Aorta (tissue), 5 donors: ENCODE data around the gene SOCS1. TPM values are rescaled to one million over a fixed set of nuclear protein-coding genes. Genes with fewer than 3 reads are reported as not detected.
"Not testable (repeated sequence)": the region's sequence is repeated elsewhere in the genome, so short reads cannot be mapped to it uniquely, and the experiment has no call there.

Experiments
- ATAC-seq: fragments of 200-7000 bp; cut with Tn5 transposase; one replicate; pipeline ENCODE4 v1.9.1; 2022; ENCODE audit warnings: moderate library complexity; ENCODE audit not compliant: low FRiP score
- DNase-seq, 2 donors: peaks; one replicate each; pipeline ENCODE4 v3.0.0-alpha.2; 2020
- H3K27ac ChIP-seq, 2 donors: one replicate each; pipeline ENCODE4 v1.5.1; 2013; ENCODE audit warnings: low read length in 2 of 2, mild to moderate bottlenecking in 2 of 2, moderate library complexity in 2 of 2, control low read depth in 1 of 2, inconsistent platforms in 1 of 2, low read depth in 1 of 2
- H3K27me3 ChIP-seq, 2 donors: one replicate each; pipeline ENCODE4 v1.6.1; 2013; ENCODE audit warnings: control low read depth in 1 of 2, low read length in 1 of 2, mild to moderate bottlenecking in 1 of 2, moderate library complexity in 1 of 2; ENCODE audit not compliant: insufficient read depth in 2 of 2, control insufficient read depth in 1 of 2
- H3K36me3 ChIP-seq, 2 donors: one replicate each; pipeline ENCODE4 v1.6.1; 2013; ENCODE audit warnings: control low read depth in 1 of 2, low read length in 1 of 2, mild to moderate bottlenecking in 1 of 2; ENCODE audit not compliant: insufficient read depth in 2 of 2, control insufficient read depth in 1 of 2
- H3K4me1 ChIP-seq, 2 donors: one replicate each; pipeline ENCODE4 v1.6.1; 2013; ENCODE audit warnings: low read length in 2 of 2, control low read depth in 1 of 2, mild to moderate bottlenecking in 1 of 2, moderate library complexity in 1 of 2; ENCODE audit not compliant: insufficient read depth in 2 of 2, control insufficient read depth in 1 of 2
- H3K4me3 ChIP-seq, 2 donors: one replicate each; pipeline ENCODE4 v1.5.1; 2013; ENCODE audit warnings: low read length in 2 of 2, control low read depth in 1 of 2, mild to moderate bottlenecking in 1 of 2
- H3K9me3 ChIP-seq: one replicate; pipeline ENCODE4 v1.6.1; 2013; ENCODE audit warnings: mild to moderate bottlenecking, low read length; ENCODE audit not compliant: control insufficient read depth
- WGBS, 2 donors: extraction: QIAGEN DNeasy Blood & Tissue Kit; methylation state at CpG; one replicate each; pipeline ENCODE4 v1.1.7; 2013; 5-methylcytosine and 5-hydroxymethylcytosine counted together
- intact Hi-C, 2 donors: fragments of 100-400 bp; cut with DNase I; formaldehyde crosslinking; loops; one replicate each; pipeline versions ENCODE4 v1.14.2 to v1.15.0; 2022
- polyA plus RNA-seq, 2 donors: library from polyadenylated mRNA; stranded (reverse); fragments of 200-250 nt; gene quantifications; one replicate each; pipeline ENCODE4 v1.2.3, GENCODE V29; 2013
- total RNA-seq, 2 donors: library from RNA; stranded (reverse); fragmentation: NEBNext Ultra II Directional; extraction: Animal tissue kit (Norgen Biotek cat#: 25700); gene quantifications; one replicate each; pipeline ENCODE4 v1.2.1, GENCODE V29; 2021
- donor health status: healthy with polysubstance abuse.
- donor health status: Bipolar disorder and iron deficiency.
- donor health status: DM: no; HTN: no; CAD: no.
- donor health status: DM: no; HTN: no; CAD: no.
- donor health status: DM: yes; HTN: yes; CAD: no.

SOCS1 gene
- total and polyA plus RNA-seq, 4 donors = 1.5 to 6.4 (median 3.5) TPM

DNA sequence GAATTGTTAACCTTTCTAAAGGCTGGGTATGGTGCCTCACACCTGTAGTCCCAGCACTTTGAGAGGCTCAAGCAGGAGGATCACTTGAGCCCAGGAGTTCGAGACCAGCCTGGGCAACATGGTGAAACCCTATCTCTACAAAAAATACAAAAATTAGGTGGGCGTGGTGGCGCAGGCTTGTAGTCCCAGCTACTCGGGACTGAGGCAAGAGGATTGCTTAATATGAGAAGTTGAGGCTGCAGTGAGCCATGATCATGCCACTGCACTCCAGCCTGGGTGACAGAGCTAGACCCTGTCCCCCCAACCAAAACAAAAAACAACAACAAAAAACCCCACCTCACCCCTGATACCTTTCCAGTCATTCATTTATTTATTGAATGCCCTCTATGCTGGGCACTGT lies 33.7 kb upstream of the SOCS1 start:
- H3K36me3 ChIP-seq, H3K27ac ChIP-seq, ATAC-seq, intact Hi-C loops, DNase-seq, H3K4me3 ChIP-seq, H3K4me1 ChIP-seq, H3K9me3 ChIP-seq, H3K27me3 ChIP-seq: not testable (repeated sequence)
- WGBS, 2 donors = 91 to 93% methylated on average over 4 of the region's 4 CpGs

DNA sequence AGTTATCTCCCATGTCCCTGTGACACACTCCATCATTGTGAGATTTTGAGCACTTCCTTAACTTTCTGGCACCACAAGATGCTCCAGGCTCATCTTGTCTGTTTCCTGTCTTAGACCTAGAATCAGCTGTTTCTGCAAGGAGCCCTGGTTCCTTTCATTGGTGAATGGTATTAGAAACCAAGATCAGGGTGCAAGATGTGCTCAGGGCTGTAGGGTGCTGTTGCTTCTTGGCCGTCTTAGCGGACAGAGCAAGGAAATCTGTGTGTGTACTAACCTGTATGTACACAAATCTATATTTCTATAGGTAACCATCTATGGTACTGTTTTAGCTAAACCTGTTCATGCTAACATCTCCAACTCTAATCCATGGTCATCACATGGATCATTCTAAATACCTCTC lies 33.2 kb upstream of the SOCS1 start:
- 99 to 100% methylated on average over 2 of the region's 2 CpGs for WGBS, 2 donors
- intact Hi-C loops = no loop called here
- Histone ChIP-seq H3K9me3 (no peaks in the 10 kb centered on the region), H3K4me1 (no peaks in the 10 kb centered on the region), H3K27me3 (no peaks in the 10 kb centered on the region), H3K4me3 (no peak overlapping the region), H3K36me3 (no peaks in the 10 kb centered on the region), H3K27ac (no peak overlapping the region)
- no peak for DNase-seq
- ATAC-seq = no peak

DNA sequence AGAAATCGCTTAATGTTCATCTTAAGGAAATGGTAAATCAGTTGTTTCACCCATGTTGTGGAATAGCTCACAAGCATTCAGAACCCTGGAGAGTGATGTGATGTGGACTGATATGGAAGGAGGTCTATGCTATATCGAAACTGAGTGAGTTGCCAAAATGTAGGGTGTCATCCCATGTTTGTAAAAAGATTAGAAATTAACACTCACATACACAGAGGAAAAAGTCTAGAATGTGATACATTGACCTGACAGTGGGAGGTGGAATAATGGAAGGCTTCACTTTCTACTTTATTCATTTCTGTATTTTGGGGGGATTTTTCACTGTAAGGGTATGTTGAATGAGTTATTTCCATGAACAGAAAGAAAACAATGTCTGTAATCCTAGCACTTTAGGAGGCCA lies 29.8 kb upstream of the SOCS1 start:
- Histone ChIP-seq H3K27ac (no peak overlapping the region), H3K4me3 (no peak overlapping the region), H3K4me1 (no peaks in the 10 kb centered on the region), H3K27me3 (no peaks in the 10 kb centered on the region), H3K36me3 (no peaks in the 10 kb centered on the region), H3K9me3 (no peaks in the 10 kb centered on the region)
- intact Hi-C loops = no loop called here
- no peak for DNase-seq
- no peak for ATAC-seq
- WGBS, 2 donors = 89 to 90% methylated on average over 2 of the region's 2 CpGs

GRCh38 chr16:11283820-11284248 lies 27.8 kb upstream of the SOCS1 start:
- no peaks in the 10 kb centered on the region for H3K27me3 ChIP-seq
- no peaks in the 10 kb centered on the region for H3K36me3 ChIP-seq
- H3K4me3 ChIP-seq = no peak overlapping the region
- intact Hi-C loops = no loop called here
- H3K4me1 ChIP-seq = no peaks in the 10 kb centered on the region
- WGBS, 2 donors = 50 to 51% methylated on average over 4 of the region's 4 CpGs
- no peaks in the 10 kb centered on the region for H3K9me3 ChIP-seq
- DNase-seq = peak in 1 of 2 donors; percentile 52
- no peak overlapping the region for H3K27ac ChIP-seq
- no peak for ATAC-seq

GRCh38 chr16:11280616-11281522 lies 24.9 kb upstream of the SOCS1 start, which contains the start of gene PRM1:
Gene PRM1 (minus strand): TSS chr16:11281330. CDS start chr16:11281238, 92 bp downstream.
- H3K9me3 ChIP-seq = no peaks in the 10 kb centered on the region
- H3K4me3 ChIP-seq = no peak within 1 kb of the TSS
- no peaks in the 10 kb centered on the region for H3K4me1 ChIP-seq
- no peaks in the 10 kb centered on the region for H3K36me3 ChIP-seq
- DNase-seq = no peak
- WGBS, 2 donors = 85 to 86% methylated on average over 22 to 25 of the region's 25 CpGs
- no peak for ATAC-seq
- no peak within 1 kb of the TSS for H3K27ac ChIP-seq
- H3K27me3 ChIP-seq = no peaks in the 10 kb centered on the region
- intact Hi-C loops = no loop called here

DNA sequence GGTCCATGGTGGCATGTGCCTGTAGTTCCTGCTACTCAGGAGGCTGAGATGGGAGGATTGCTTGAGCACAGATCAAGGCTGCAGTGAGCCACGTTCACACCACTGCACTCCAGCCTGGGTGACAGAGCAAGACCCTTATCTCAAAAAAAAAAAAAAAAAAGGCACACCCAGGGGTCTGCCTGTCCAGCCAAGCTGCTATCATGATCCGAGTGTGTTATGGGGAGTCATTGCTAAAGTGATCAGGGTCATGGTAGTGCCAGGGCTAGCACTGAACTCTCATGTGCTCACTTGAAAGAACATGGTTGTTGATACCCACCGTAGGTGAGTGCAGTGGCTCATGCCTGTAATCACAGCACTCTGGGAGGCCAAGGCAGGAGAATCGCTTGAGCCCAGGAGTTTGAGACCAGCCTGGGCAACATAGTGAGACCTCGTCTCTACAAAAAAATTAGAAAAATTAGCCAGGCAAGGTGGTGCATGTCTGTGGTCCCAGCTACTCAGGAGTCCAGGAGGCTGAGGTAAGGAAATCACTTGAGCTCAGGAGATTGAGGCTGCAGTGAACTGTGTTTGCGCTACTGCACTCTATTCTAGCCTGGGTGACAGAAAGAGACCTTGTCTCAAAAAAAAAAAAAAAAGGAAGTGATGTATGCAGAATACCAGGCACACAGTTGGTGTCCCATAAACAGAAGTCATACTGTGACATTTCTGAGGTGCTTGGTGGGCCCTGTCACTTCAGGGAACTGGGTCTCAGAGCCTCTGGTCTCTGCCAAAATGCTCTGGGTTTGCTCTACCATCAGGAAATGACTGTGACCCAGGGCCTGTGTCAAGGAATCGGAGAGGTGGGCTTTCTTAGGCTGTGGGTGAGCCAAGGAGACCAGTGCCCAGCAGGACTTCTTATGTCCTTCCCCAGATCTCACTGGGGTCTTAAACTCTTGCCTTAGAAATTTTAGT lies 23.0 kb upstream of the SOCS1 start:
- H3K4me1 ChIP-seq = no peaks in the 10 kb centered on the region
- no peak for DNase-seq
- intact Hi-C loops = no loop called here
- H3K9me3 ChIP-seq = no peaks in the 10 kb centered on the region
- no peak for ATAC-seq
- H3K27ac ChIP-seq = no peak overlapping the region
- no peak overlapping the region for H3K4me3 ChIP-seq
- WGBS, 2 donors = 88 to 89% methylated on average over 7 of the region's 7 CpGs
- H3K27me3 ChIP-seq = no peaks in the 10 kb centered on the region
- no peaks in the 10 kb centered on the region for H3K36me3 ChIP-seq

- H3K36me3 ChIP-seq = no peaks in the 10 kb centered on the region
- no peaks in the 10 kb centered on the region for H3K27me3 ChIP-seq
- no peaks in the 10 kb centered on the region for H3K9me3 ChIP-seq
- DNase-seq (no peak), ATAC-seq (no peak)
- H3K4me3 ChIP-seq = no peak overlapping the region
- intact Hi-C loops = no loop called here
- H3K27ac ChIP-seq = no peak overlapping the region
- no peaks in the 10 kb centered on the region for H3K4me1 ChIP-seq
- WGBS, 2 donors = 96% methylated on average over 12 of the region's 12 CpGs
These were observed 21.8 kb upstream of the SOCS1 start for GRCh38 chr16:11277607-11278337.

DNA sequence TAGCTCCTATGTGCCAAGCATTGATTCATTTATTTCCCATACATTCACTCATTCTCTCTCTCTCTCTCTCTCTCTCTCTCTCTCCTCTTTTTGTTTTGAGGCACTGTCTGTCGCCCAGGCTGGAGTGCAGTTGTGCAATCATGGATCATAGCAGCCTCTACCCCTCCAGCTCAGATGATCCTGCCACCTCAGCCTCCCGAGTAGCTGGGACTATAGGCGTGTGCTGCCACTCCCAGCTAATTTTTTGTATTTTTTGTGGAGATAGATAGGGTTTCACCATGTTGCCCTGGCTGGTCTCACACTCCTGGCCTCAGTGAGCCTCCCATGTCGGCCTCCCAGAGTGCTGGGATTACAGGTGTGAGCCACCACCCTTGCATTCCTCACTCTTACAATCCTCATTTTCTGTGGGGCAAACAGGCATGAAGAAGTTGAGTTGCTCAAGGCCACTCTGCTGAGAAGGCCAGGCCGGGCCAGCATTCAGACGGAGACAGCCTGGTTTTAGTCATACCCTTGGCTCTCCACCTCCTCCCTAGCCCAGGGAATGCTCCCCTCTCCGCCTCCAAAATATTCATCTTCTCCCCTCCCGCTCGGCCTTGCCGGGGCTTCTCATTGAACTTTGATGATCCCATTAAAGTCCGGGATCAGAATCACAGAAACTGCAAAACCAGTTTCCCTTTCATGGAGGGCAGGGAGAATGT lies 21.0 kb upstream of the SOCS1 start:
- Histone ChIP-seq H3K9me3 (no peaks in the 10 kb centered on the region), H3K4me1 (no peaks in the 10 kb centered on the region), H3K27me3 (no peaks in the 10 kb centered on the region), H3K36me3 (no peaks in the 10 kb centered on the region), H3K4me3 (no peak overlapping the region), H3K27ac (no peak overlapping the region)
- no peak for ATAC-seq
- intact Hi-C loops = no loop called here
- WGBS, 2 donors = 90% methylated on average over 11 of the region's 11 CpGs
- no peak for DNase-seq
